Spleen (tissue), 7 donors: ENCODE measurements around the gene KRTAP4-3.

Source experiments
- CTCF ChIP-seq, 11 experiments: fragments of 200-600 bp in 7 of 11; fragments of 450-650 bp in 4 of 11; sonication (generic) in 4 of 11; IDR thresholded peaks in 8 of 11; conservative IDR thresholded peaks in 3 of 11; 1 replicate in 7 of 11; 2 replicates in 4 of 11; pipeline versions ENCODE4 v1.4.0 to v1.8.0; 2016 to 2021; ENCODE audit warnings: antibody characterized with exemption in 11 of 11, inconsistent platforms in 4 of 11, mild to moderate bottlenecking in 1 of 11
- POLR2A ChIP-seq, 3 donors: fragments of 450-650 bp; IDR thresholded peaks; one replicate each; pipeline ENCODE4 v1.5.1; 2017; ENCODE audit warnings: antibody characterized with exemption in 3 of 3, mild to moderate bottlenecking in 1 of 3
- POLR2AphosphoS5 ChIP-seq, 3 donors: sonication (generic); formaldehyde crosslinking; IDR thresholded peaks; one replicate each; pipeline ENCODE4 v1.5.1; 2017; ENCODE audit warnings: antibody characterized with exemption in 3 of 3
- donor health status: DM: no; HTN: no; CAD: no; lungs with moderate emphysema.
- donor health status: DM: no; HTN: no; CAD: no.
- donor health status: DM: no; HTN: no; CAD: no.

- TF ChIP-seq POLR2A (IDR thresholded peaks at IDR 0.05) (no peak), CTCF (IDR thresholded peaks at IDR 0.05 in 8 of 11, conservative IDR thresholded peaks at IDR 0.05 in 3 of 11) (no peak), POLR2AphosphoS5 (IDR thresholded peaks at IDR 0.05) (no peak)
Observed at GRCh38 chr17:41126412-41126811, 41.6 kb downstream of the KRTAP4-3 start.
